Liver (tissue), 2 donors: ENCODE data around the gene METAP2.

Experiments
- REST ChIP-seq: IDR thresholded peaks from 2 replicates; pipeline ENCODE4 v1.6.1; 2016; ENCODE audit warnings: antibody characterized with exemption, mild to moderate bottlenecking
- SP1 ChIP-seq: IDR thresholded peaks from 2 replicates; pipeline ENCODE4 v1.6.1; 2018; ENCODE audit warnings: antibody characterized with exemption, mild to moderate bottlenecking
- donor health status: healthy.

- TF ChIP-seq REST (no peak), SP1 (no peak)
Observed at GRCh38 chr12:95473231-95473883, 595 bp upstream of the METAP2 start.
